GM12872 (cell line): ENCODE results near the gene RPP40.

Source experiments
- TF ChIP-seq, protein P1 (sequence below): IDR thresholded peaks from 3 replicates; pipeline ENCODE4 v1.5.1; 2011; ENCODE audit warnings: low read depth, mild to moderate bottlenecking, low read length, moderate library complexity; ENCODE audit not compliant: insufficient read depth

The RPP40 gene

DNA sequence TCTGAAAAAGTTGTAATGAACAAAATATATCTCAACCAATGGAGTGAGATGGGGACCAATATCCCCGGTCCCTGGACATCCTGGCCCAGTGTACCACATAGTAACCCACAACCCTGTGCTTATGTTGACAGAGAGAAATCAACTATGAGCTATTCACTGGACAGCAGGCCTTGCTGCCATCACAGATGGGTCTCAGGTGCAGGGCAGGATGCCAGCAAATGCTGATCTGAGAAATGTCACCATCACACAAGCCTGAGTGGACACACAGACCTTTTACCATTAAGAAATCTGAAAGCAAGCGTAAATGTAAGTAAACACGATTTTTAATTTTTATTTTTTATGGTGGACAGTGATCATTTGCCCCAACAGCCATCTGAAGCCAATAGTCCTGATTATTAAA is 9.1 kb downstream of the RPP40 start:
- TF ChIP-seq, protein P1, sequence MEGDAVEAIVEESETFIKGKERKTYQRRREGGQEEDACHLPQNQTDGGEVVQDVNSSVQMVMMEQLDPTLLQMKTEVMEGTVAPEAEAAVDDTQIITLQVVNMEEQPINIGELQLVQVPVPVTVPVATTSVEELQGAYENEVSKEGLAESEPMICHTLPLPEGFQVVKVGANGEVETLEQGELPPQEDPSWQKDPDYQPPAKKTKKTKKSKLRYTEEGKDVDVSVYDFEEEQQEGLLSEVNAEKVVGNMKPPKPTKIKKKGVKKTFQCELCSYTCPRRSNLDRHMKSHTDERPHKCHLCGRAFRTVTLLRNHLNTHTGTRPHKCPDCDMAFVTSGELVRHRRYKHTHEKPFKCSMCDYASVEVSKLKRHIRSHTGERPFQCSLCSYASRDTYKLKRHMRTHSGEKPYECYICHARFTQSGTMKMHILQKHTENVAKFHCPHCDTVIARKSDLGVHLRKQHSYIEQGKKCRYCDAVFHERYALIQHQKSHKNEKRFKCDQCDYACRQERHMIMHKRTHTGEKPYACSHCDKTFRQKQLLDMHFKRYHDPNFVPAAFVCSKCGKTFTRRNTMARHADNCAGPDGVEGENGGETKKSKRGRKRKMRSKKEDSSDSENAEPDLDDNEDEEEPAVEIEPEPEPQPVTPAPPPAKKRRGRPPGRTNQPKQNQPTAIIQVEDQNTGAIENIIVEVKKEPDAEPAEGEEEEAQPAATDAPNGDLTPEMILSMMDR, result no peak

DNA sequence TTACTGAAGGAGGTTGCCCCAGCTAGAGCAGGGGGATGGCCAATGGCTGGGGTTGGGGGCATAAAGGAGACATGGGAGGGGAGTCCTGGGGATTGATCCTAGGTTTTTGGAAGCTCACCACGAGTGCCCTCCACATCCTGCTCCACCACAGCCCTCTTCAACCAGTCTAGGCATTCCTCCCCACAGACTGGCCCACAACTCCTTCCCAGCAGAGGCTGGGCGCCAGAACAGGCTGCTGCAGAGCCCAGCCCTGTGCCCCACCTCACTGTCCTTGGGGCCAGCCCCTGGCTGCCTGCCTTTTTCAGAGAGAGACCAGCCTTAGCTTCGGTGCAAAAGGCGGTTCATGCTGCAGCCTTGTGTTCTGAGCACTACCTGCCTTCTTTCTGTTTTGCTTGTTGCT is 16.4 kb downstream of the RPP40 start:
- TF ChIP-seq, protein P1, result no peak

DNA sequence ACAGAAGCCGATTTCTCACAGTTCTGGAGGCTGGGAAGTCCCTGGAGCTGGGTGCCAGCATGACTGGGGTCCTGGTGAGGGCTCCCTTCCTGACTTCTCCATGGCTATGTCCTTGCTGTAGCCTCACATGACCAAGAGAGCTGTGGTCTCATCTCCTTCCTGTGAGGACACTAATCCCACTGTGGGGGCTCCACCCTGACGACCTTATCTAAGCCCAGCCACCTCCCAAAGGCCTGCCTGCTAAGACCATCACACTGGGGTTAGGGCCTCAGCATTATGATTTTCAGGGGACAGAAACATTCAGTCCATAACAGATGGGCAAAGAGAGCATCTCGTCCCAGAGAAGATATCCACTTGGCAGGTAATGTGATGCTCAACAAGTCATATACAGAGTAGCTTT is 16.8 kb downstream of the RPP40 start:
- TF ChIP-seq, protein P1, result no peak

DNA sequence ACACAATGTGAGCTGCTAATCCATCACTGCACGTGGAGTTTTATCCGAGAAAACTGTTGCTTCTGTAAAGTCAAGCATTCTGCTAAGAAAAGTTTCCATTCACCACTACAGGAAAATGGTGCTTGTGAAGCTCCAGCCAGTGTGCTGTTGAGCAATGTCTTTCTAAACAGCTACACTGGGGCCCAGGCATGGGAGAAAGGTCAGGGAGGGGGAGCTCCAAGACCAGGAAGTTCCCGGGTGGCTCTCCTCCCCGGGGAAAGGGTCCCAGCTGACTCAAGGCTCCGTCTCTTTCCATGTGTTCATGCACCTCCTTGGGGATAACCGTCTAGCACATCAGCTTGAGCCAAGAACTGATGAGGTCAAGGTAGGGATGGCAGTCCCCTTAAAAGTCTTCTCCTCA is 20.5 kb downstream of the RPP40 start:
- TF ChIP-seq, protein P1, result no peak

DNA sequence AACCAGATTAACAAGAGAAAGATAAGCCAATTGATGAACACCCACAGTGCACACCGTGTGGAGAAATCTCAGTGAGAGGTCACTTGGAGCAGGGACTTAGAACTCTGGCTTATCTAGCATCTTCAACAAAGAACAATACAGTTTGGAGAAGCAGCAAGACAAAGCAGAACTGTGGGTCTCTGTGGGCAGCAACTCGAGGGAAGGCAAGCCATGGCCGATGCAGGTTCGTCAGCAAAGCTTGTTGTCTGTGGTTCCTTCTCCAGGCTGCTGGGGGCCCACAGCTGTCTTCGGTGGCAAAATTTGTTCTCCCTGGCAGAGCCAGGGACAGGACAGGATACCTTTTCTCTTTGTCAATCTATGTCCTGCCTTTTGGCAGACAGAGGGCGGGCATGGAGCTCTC is 22.1 kb downstream of the RPP40 start:
- TF ChIP-seq, protein P1, result no peak

DNA sequence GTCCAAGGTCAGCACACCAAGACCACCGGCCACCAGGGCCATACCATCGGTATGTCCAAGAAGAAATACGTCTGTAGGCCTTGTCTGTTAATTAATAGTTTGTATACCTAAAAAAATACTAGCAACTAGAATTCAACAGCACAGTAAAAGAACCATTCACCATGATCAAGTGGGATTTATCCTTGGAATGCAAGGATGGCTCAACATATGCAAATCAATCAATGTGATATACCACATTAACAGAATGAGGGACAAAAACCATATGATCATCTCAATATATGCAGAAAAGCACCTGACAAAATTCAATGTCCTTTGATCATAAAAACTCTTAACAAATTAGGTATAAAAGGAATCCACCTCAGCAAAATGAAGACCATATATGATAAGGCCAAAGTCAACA is 24.4 kb downstream of the RPP40 start:
- TF ChIP-seq, protein P1, result no peak

DNA sequence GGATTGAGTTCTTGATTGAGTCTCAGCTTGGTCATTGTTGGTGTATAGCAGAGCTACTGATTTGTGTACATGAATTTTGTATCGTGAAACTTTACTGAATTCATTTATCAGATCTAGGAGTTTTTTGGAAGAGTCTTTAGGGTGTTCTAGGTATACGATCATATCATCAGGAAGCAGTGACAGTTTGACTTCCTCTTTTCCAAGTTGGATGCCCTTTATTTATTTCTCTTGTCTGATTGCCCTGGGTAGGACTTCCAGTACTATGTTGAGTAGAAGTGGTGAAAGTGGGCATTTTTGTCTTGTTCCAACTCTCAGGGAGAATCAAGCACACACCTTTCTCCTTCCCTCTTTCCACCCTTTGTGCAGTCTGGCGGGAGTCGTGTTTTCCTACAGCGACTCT is 26.4 kb downstream of the RPP40 start:
- TF ChIP-seq, protein P1, result no peak

DNA sequence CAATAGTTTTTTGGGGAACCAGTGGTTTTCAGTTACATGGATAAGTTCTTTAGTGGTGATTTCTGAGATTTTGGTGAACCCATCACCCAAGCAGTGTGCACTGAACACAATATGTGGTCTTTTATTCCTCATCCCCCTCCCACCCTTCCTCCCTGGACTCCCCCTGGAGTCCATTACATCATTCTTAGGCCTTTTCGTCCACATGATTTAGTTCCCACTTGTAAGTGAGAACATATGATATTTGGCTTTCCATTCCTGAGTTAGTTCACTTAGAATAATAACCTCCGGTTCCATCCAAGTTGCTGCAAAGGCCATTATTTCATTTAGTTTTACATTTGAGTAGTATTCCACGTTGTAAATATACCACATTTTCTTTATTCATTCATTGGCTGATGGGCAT is 28.3 kb downstream of the RPP40 start:
- TF ChIP-seq, protein P1, result no peak
